ENCODE measurements around the gene USP7.

USP7 gene

DNA sequence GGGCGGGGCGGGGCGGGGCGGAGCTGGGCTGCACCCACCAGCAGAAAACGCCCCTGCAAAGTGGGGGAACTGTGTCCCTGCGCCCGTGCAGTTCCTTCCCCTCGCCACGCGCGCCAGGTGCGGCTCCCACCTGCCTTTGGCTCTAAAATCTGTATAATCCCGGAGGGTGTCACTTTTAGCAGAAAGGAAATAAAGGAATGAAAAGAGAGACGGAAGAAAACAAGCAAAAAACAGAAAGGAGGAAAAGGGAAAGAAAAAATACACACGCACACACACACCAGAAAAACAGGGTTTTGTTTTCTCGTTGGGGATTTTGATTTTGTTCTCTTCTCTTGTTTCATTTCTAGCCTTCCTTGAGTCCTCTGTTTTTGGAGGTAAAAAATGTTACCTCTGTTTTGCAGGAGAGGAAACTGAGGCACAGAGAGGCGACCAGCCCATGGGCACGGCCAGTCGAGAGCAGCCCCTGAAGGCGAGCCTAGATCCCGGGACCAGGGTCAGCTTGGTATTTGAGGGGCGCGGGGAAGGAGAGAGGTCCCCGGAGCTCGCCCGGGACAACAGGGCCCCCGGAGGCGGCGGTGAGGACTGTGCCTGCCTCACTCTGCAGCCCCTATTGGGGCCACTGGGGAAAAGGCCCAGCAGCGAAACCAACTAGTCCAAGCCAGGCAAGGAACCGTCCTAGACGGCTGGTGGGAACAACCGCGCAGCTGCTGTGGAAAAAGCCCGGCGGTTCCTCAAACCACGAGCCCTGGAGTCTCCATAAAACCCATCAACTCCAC, 94.3 kb downstream of the USP7 start:
- TF ChIP-seq, protein P1, sequence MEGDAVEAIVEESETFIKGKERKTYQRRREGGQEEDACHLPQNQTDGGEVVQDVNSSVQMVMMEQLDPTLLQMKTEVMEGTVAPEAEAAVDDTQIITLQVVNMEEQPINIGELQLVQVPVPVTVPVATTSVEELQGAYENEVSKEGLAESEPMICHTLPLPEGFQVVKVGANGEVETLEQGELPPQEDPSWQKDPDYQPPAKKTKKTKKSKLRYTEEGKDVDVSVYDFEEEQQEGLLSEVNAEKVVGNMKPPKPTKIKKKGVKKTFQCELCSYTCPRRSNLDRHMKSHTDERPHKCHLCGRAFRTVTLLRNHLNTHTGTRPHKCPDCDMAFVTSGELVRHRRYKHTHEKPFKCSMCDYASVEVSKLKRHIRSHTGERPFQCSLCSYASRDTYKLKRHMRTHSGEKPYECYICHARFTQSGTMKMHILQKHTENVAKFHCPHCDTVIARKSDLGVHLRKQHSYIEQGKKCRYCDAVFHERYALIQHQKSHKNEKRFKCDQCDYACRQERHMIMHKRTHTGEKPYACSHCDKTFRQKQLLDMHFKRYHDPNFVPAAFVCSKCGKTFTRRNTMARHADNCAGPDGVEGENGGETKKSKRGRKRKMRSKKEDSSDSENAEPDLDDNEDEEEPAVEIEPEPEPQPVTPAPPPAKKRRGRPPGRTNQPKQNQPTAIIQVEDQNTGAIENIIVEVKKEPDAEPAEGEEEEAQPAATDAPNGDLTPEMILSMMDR (IDR thresholded peaks at IDR 0.05): no peak
- Histone ChIP-seq H3K27me3 (no peaks in the 10 kb centered on the region), H3K4me3 (peak overlapping the region; percentile 76 to 86), H3K4me1 (peaks cover 0 to 55% (median 37%) of the 10 kb centered on the region in 4 donors), H3K27ac (peak overlapping the region; percentile 25 to 81), H3K9me3 (no peaks in the 10 kb centered on the region), H3K36me3 (no peaks in the 10 kb centered on the region)
- DNase-seq: no peak
- intact Hi-C loops (cut with DNase I; ENCODE audit: low total_unique reads): loop anchor here (1.0 to 10.0 kb wide), 5 partner anchors 72 to 248 kb away; partner anchors contain the start of genes ABAT, HAPSTR1, METTL22 and PMM2

DNA sequence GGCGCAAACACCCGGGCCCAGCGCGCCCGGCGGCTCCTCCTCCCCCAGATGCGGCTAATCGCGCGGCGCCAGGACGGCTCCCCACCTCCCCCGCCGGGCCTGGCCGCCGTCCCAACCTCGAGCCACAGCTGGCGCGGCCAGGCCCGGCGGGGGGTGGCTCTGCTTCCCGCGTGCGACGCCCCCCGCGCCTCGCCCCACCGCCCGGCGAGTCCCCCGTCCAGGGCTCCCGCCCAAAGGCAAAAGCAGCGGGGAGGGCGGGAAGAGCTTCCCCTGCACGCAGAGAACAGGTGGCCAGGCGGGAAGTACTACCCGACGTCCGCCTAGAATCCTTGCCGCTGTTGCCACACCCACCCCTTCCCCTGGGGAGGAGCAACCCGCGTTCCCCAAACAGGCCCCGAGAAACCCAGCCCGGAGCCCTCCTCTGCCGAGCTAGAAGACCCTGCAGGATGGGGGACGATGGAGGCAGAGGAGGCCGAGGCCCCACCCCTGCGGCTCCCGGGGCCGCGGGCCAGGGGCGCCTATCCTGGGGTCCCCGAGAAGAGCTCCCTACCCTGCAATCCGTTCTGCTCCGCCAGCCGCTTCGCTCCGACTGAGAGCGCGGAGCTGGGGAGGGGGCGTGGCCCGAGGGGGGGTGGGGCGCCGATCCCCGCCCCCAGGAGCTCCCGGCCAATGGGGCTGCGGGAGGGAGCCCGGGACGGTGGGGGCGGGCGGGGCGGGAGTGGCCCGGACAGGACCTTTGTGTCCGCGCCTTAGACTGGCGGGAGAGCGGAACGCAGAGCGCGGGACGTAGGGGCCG, 95.1 kb downstream of the USP7 start, which contains the start of gene CARHSP1:
Gene CARHSP1 (minus strand): TSS at position 591 of the 796 bp plus-strand sequence. CDS start 9,678 bp downstream, outside the sequence.
- TF ChIP-seq, protein P1 (IDR thresholded peaks at IDR 0.05): no peak
- H3K27ac ChIP-seq: peak within 1 kb of the TSS; percentile 81 to 85
- H3K27me3 ChIP-seq: no peaks in the 10 kb centered on the region
- H3K4me3 ChIP-seq: peak within 1 kb of the TSS; percentile 76 to 86
- no peaks in the 10 kb centered on the region for H3K9me3 ChIP-seq
- no peaks in the 10 kb centered on the region for H3K36me3 ChIP-seq
- H3K4me1 ChIP-seq: peaks cover 0 to 58% (median 45%) of the 10 kb centered on the region in 4 donors
- DNase-seq: peak; percentile 85 to 92
- intact Hi-C loops (cut with DNase I; ENCODE audit: low total_unique reads): loop anchor here (1.0 to 10.0 kb wide), 5 partner anchors 71 to 247 kb away; partner anchors contain the start of genes ABAT, HAPSTR1, METTL22 and PMM2

DNA sequence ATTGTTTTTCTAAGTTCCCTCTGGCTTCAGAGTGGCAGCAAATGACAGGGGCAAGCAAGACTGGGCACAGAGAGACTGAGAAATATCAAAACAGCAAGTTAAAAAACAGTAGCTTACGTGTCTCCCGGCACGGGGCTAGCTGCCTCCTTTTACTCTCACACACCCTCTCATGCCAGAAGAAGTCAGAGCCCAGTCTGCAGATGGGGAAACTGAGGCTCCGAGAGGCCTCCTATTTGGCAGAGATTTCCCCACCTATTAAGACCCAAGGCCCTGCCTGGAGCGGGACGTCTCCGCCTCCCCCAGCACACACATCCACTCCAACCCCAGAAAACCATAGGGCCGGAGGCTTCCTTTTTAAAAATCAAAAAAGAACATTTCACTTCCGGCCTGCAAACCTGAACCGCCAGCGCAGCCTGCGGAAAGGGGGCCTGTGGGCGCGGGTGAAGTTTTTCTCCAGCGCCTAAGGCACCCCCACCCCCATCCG, 95.7 kb downstream of the USP7 start:
- TF ChIP-seq, protein P1 (IDR thresholded peaks at IDR 0.05): no peak
- no peaks in the 10 kb centered on the region for H3K36me3 ChIP-seq
- no peaks in the 10 kb centered on the region for H3K27me3 ChIP-seq
- no peaks in the 10 kb centered on the region for H3K9me3 ChIP-seq
- H3K4me3 ChIP-seq: peak overlapping the region; percentile 76 to 86
- DNase-seq: no peak
- intact Hi-C loops (cut with DNase I; ENCODE audit: low total_unique reads): loop anchor here (5.0 to 10.0 kb wide), 4 partner anchors 71 to 227 kb away; partner anchors contain the start of genes ABAT, HAPSTR1, PMM2 and TMEM186
- peaks cover 0 to 64% (median 50%) of the 10 kb centered on the region in 4 donors for H3K4me1 ChIP-seq
- peak overlapping the region; percentile 81 to 85 for H3K27ac ChIP-seq

DNA sequence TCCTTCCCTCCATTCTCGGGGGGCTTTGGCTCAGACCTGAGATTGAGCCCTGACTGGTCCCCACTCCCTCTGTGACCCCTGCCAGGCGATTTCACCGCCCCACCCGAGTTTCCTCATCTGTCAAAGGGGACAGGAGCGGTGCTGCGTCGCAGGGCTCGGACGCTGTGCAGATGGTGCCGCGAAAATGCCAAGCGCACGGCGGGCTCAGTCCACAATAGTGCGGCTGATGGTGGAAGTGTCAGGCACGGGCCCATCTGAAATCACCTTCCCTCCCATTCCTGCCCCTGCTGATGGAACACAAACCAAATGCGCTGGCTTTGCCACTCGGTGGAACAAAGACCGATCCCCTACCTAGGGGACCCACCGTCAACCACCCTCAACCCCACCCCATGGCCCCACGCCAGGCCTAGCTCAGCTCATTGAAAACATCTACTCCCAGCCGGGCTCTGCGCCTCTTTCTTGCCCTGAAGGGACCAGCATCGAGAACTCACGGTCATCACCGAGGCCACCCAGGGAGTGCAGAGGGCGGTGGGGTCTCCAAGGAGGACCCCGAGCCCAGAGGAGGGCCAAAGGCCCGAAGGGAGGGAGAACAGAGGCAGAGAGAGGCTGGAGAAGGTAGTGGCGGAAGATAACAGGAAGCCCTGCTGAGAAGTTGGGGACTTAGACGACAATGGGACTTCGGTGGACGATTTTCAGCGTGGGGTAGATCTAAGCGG, 96.3 kb downstream of the USP7 start:
- peak; percentile 58 to 80 for DNase-seq
- Histone ChIP-seq H3K36me3 (no peaks in the 10 kb centered on the region), H3K27me3 (no peaks in the 10 kb centered on the region), H3K9me3 (no peaks in the 10 kb centered on the region), H3K27ac (peak overlapping the region; percentile 81 to 85), H3K4me3 (peak overlapping the region; percentile 76 to 86), H3K4me1 (peaks cover 0 to 70% (median 50%) of the 10 kb centered on the region in 4 donors)
- TF ChIP-seq, protein P1 (IDR thresholded peaks at IDR 0.05): no peak
- intact Hi-C loops (cut with DNase I; ENCODE audit: low total_unique reads): loop anchor here (5.0 to 10.0 kb wide), 4 partner anchors 70 to 227 kb away; partner anchors contain the start of genes ABAT, HAPSTR1, PMM2 and TMEM186

DNA sequence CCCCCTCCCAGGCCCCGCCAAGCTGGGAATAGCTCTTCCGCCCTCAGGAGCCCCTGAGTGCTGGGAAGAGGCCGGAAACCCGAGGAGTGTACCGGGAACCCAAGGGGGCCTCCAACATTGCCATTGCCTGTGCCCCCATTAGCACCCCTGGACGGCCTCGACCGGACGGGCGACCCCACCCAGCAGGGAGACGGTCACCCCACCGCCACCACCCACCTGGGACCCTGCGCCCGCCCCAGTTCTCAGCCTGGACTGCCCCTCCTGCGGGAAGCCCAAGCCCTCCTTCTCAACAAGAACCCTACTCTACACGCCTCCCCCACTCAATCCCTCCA, 96.9 kb downstream of the USP7 start:
- no peak for DNase-seq
- Histone ChIP-seq H3K27me3 (no peaks in the 10 kb centered on the region), H3K27ac (peak overlapping the region; percentile 81 to 85), H3K4me1 (peaks cover 0 to 75% (median 50%) of the 10 kb centered on the region in 4 donors), H3K9me3 (no peaks in the 10 kb centered on the region), H3K4me3 (peak overlapping the region; percentile 76 to 86), H3K36me3 (no peaks in the 10 kb centered on the region)
- TF ChIP-seq, protein P1 (IDR thresholded peaks at IDR 0.05): no peak
- intact Hi-C loops (cut with DNase I; ENCODE audit: low total_unique reads): loop anchor here (5.0 to 10.0 kb wide), 4 partner anchors 70 to 228 kb away; partner anchors contain the start of genes ABAT, HAPSTR1, PMM2 and TMEM186

Measured in tibial artery (tissue), 4 donors.